K562 (cell line): Measurements from ENCODE around the gene PRDM15. TPM values are rescaled to one million over a fixed set of nuclear protein-coding genes. Genes with fewer than 3 reads are reported as not detected.
A peak's percentile ranks its signal among the peaks of the same experiment; 100 is the strongest.

Experiments
- AFF1 ChIP-seq, 2 experiments: fragments of 450-650 bp; IDR thresholded peaks; 2 replicates each; pipeline ENCODE4 v1.6.1; 2018; ENCODE audit warnings: mild to moderate bottlenecking in 2 of 2, low read depth in 1 of 2; ENCODE audit not compliant: partially characterized antibody in 2 of 2
- BCL6 ChIP-seq: fragments of 250-450 bp; sonication (Bioruptor Pico); IDR thresholded peaks from 2 replicates; pipeline ENCODE4 v1.4.0; 2020
- BDP1 ChIP-seq: IDR thresholded peaks from 3 replicates; pipeline ENCODE4 v1.6.1; 2011; ENCODE audit not compliant: insufficient read length, insufficient read depth
- BRD4 ChIP-seq: fragments of 200-600 bp; sonication (generic); IDR thresholded peaks from 2 replicates; pipeline ENCODE4 v1.6.1; 2017; ENCODE audit warnings: inconsistent platforms
- CC2D1A ChIP-seq: fragments of 450-650 bp; IDR thresholded peaks from 2 replicates; pipeline ENCODE4 v1.6.1; 2017; ENCODE audit warnings: mild to moderate bottlenecking
- CREBBP ChIP-seq: IDR thresholded peaks from one replicate; pipeline ENCODE4 v1.6.1; 2012; ENCODE audit warnings: low read depth, mild to moderate bottlenecking, control low read depth, inconsistent platforms, low read length
- CREM ChIP-seq: IDR thresholded peaks from 2 replicates; pipeline ENCODE4 v1.6.1; 2014; ENCODE audit warnings: antibody characterized with exemption, low read depth
- DLX4 ChIP-seq: fragments of 250-450 bp; sonication (Bioruptor Pico); IDR thresholded peaks from 2 replicates; pipeline ENCODE4 v1.6.1; 2021; ENCODE audit warnings: mild to moderate bottlenecking
- ERF ChIP-seq: fragments of 450-650 bp; formaldehyde crosslinking; IDR thresholded peaks from 2 replicates; pipeline ENCODE4 v1.4.0; 2020; ENCODE audit warnings: mild to moderate bottlenecking, mixed read lengths
- ESRRB ChIP-seq: fragments of 250-450 bp; sonication (Bioruptor Pico); IDR thresholded peaks from 2 replicates; pipeline ENCODE4 v1.5.0; 2020; ENCODE audit warnings: mild to moderate bottlenecking, moderate library complexity, borderline replicate concordance
- HIVEP1 ChIP-seq: fragments of 250-450 bp; sonication (Bioruptor Pico); IDR thresholded peaks from 2 replicates; pipeline ENCODE4 v1.4.0; 2020; ENCODE audit warnings: mild to moderate bottlenecking
- HSF4 ChIP-seq: fragments of 250-450 bp; sonication (Bioruptor Pico); IDR thresholded peaks from 2 replicates; pipeline ENCODE4 v2.1.2; 2022; ENCODE audit warnings: mild to moderate bottlenecking, moderate library complexity, borderline replicate concordance
- LCOR ChIP-seq: sonication (generic); formaldehyde crosslinking; IDR thresholded peaks from 2 replicates; pipeline ENCODE4 v1.8.0; 2022; ENCODE audit warnings: mild to moderate bottlenecking, missing genetic modification reagents
- RBBP5 ChIP-seq: fragments of 200-600 bp; sonication (generic); IDR thresholded peaks from 2 replicates; pipeline ENCODE4 v1.6.1; 2012; ENCODE audit warnings: borderline replicate concordance, mild to moderate bottlenecking, low read length, control low read depth, inconsistent platforms; ENCODE audit not compliant: insufficient read depth, poor library complexity, severe bottlenecking
- RFX1 ChIP-seq: fragments of 450-650 bp; IDR thresholded peaks from 2 replicates; pipeline ENCODE4 v1.6.1; 2016; ENCODE audit warnings: mild to moderate bottlenecking, moderate library complexity
- SIRT6 ChIP-seq: IDR thresholded peaks from one replicate; pipeline ENCODE4 v1.6.1; 2012; ENCODE audit warnings: low read depth, mild to moderate bottlenecking, control low read depth, inconsistent platforms, low read length, moderate library complexity
- SMAD2 ChIP-seq: fragments of 150-350 bp; IDR thresholded peaks from 2 replicates; pipeline ENCODE4 v1.6.1; 2014; ENCODE audit warnings: low read depth, mild to moderate bottlenecking, low read length
- ZBTB8A ChIP-seq: fragments of 450-650 bp; IDR thresholded peaks from 2 replicates; pipeline ENCODE4 v1.6.1; 2018; ENCODE audit warnings: mild to moderate bottlenecking, moderate library complexity; ENCODE audit not compliant: partially characterized antibody
- ZC3H11A ChIP-seq: IDR thresholded peaks from 2 replicates; pipeline ENCODE4 v1.6.1; 2012; ENCODE audit warnings: low read depth, low read length, improper control_type of control experiment
- ZEB2 ChIP-seq: fragments of 450-650 bp; IDR thresholded peaks from 2 replicates; pipeline ENCODE4 v1.6.1; 2016
- ZKSCAN1 ChIP-seq: fragments of 150-350 bp; IDR thresholded peaks from 2 replicates; pipeline ENCODE4 v1.6.1; 2016; ENCODE audit warnings: low read depth, low read length
- ZNF347 ChIP-seq: fragments of 450-650 bp; formaldehyde crosslinking; IDR thresholded peaks from 2 replicates; pipeline ENCODE4 v1.4.0; 2020; ENCODE audit warnings: low read depth, mild to moderate bottlenecking, moderate library complexity
- ZNF561 ChIP-seq: fragments of 450-650 bp; formaldehyde crosslinking; conservative IDR thresholded peaks from 2 replicates; pipeline ENCODE4 v1.4.0; 2020; ENCODE audit warnings: mild to moderate bottlenecking, moderate library complexity
- ZNF830 ChIP-seq: fragments of 250-450 bp; sonication (Bioruptor Pico); IDR thresholded peaks from 2 replicates; pipeline ENCODE4 v1.5.0; 2021; ENCODE audit warnings: mild to moderate bottlenecking
- polyA plus RNA-seq, 8 experiments: library from polyadenylated mRNA; depleted of rRNA in 4 of 8; stranded (reverse) in 5 of 8; unstranded in 3 of 8; fragments of >200 nt; fragmentation: Nextera tagmentation in 2 of 8; fragmentation: Illumina TruSeq in 1 of 8; extraction: Ambion mirVana in 2 of 8; extraction: Trizol in 1 of 8; gene quantifications; 2 replicates each; pipeline versions ENCODE4 v1.2.1 to v1.2.3, GENCODE V29; 2011 to 2014; ENCODE audit warnings: inconsistent platforms in 1 of 8, missing spikeins in 1 of 8
- total RNA-seq, 7 experiments: library from RNA; depleted of rRNA in 6 of 7; stranded (reverse); fragments of >200 nt in 6 of 7; fragmentation: Illumina TruSeq in 2 of 7; extraction: Trizol in 2 of 7; gene quantifications; 2 replicates each; pipeline versions ENCODE4 v1.2.1 to v1.2.3, GENCODE V29; 2011 to 2021; ENCODE audit warnings: low replicate concordance in 1 of 7
- TF ChIP-seq, protein P1 (sequence below), 2 experiments: fragments of 450-650 bp in 1 of 2; sonication (generic) in 1 of 2; formaldehyde crosslinking in 1 of 2; IDR thresholded peaks in 1 of 2; conservative IDR thresholded peaks in 1 of 2; 2 replicates each; pipeline versions ENCODE4 v1.6.1 to v1.8.1; 2016 to 2023; ENCODE audit warnings: mild to moderate bottlenecking in 2 of 2, moderate library complexity in 2 of 2, inconsistent platforms in 1 of 2, missing genetic modification reagents in 1 of 2

The PRDM15 gene
- total and polyA plus RNA-seq, 9 of the 15 experiments (the other 6 are each of a cell fraction or from before 2014, with no cell fraction given), result 0.93 to 9.2 (median 6.2) TPM

- TF ChIP-seq AFF1 (IDR thresholded peaks at IDR 0.05; ENCODE audit: low read depth in 1 of 2, partially characterized antibody in 2 of 2) (no peak), ZBTB8A (no peak), ZKSCAN1 (no peak), BDP1 (no peak), ESRRB (CRISPR knock-in tag) (no peak), DLX4 (CRISPR knock-in tag) (no peak), ZNF347 (CRISPR knock-in tag) (no peak), SIRT6 (no peak), RBBP5 (peak; percentile 52), HSF4 (CRISPR knock-in tag) (no peak), CREM (no peak), HIVEP1 (CRISPR knock-in tag) (no peak), BRD4 (peak; percentile 45; the same call in 1 of the 2 replicates), CREBBP (no peak), ZNF830 (CRISPR knock-in tag) (0 out of 2 replicates have a peak, but pooled peaks have one; percentile 39), ZEB2 (peak; percentile 61), SMAD2 (no peak), RFX1 (no peak), ERF (CRISPR knock-in tag) (no peak), CC2D1A (no peak), ZC3H11A (no peak), LCOR (CRISPR knock-in tag) (peak; percentile 56; the same call in 1 of the 2 replicates), ZNF561 (CRISPR knock-in tag) (no peak), BCL6 (CRISPR knock-in tag) (no peak)
- TF ChIP-seq, protein P1, sequence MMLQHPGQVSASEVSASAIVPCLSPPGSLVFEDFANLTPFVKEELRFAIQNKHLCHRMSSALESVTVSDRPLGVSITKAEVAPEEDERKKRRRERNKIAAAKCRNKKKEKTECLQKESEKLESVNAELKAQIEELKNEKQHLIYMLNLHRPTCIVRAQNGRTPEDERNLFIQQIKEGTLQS (IDR thresholded peaks at IDR 0.05), result peak; percentile 46
- TF ChIP-seq, protein P1 (CRISPR knock-in tag; conservative IDR thresholded peaks at IDR 0.05), result no peak
These were observed 978 bp downstream of the PRDM15 start (continued) for GRCh38 chr21:41877901-41878830.
